ENCODE data around the gene BLTP3A. TPM values are rescaled to one million over a fixed set of nuclear protein-coding genes. Genes with fewer than 3 reads are reported as not detected.
"Not testable (repeated sequence)": the region's sequence is repeated elsewhere in the genome, so short reads cannot be mapped to it uniquely, and the experiment has no call there.

Gene BLTP3A, protein sequence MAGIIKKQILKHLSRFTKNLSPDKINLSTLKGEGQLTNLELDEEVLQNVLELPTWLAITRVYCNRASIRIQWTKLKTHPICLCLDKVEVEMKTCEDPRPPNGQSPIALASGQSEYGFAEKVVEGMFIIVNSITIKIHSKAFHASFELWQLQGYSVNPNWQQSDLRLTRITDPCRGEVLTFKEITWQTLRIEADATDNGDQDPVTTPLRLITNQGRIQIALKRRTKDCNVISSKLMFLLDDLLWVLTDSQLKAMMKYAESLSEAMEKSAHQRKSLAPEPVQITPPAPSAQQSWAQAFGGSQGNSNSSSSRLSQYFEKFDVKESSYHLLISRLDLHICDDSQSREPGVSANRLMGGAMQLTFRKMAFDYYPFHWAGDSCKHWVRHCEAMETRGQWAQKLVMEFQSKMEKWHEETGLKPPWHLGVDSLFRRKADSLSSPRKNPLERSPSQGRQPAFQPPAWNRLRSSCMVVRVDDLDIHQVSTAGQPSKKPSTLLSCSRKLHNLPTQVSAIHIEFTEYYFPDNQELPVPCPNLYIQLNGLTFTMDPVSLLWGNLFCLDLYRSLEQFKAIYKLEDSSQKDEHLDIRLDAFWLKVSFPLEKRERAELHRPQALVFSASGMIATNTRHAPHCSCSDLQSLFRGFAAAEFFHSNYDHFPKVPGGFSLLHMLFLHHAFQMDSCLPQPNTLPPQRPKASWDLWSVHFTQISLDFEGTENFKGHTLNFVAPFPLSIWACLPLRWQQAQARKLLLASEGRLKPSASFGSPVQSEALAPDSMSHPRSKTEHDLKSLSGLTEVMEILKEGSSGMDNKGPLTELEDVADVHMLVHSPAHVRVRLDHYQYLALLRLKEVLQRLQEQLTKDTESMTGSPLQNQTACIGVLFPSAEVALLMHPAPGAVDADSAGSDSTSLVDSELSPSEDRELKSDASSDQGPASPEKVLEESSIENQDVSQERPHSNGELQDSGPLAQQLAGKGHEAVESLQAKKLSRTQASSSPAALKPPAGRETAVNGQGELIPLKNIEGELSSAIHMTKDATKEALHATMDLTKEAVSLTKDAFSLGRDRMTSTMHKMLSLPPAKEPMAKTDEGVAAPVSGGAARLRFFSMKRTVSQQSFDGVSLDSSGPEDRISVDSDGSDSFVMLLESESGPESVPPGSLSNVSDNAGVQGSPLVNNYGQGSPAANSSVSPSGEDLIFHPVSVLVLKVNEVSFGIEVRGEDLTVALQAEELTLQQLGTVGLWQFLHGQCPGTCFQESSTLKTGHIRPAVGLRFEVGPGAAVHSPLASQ (N-terminal part only)
- 11.1 and 11.8 TPM in 2 replicates for total RNA-seq

DNA sequence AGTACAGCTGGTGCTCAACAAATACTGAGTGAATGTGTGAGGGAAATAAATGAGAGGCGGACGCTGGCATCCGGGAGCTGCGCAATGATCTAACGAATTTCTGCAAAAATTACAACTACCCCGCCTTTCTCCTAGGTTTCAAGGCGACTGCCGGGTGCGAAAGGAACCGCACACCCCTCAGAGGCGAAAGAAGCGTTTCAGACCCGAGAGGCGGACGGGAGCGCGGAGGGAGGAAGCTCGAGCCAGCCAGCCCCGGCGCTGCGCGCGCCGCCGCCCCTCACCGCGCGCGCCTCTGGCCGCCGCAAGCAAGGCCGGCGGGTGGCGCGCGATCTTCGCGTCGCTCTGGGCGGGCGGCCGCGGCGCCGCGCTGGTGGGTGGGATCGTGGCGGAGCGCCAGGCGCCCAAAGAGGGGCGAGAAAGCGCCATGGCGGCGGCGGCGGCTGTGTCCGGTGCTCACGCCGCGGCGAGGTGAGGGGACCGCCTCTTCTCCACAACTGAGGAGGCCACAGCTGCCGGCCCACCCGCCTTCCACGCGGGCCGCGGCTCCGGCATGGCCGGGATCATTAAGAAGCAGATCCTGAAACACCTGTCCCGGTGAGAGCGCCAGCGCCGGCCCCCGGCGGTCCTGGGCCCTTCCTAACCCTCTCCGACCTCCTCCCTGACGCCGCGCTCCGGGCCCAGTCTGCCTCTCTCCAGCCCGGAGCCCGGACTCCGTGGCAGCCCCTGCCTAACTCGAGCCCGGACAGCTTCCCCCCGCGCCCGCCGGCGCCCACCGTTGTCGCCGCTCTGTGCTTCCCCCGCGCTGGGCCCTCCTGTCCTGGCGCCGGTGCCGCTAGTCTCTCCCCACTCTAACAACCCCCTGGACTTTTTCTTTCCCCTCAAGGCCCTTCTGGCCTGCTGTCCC is at the start of gene BLTP3A:
BLTP3A (plus strand) TSS at position 383 of the 904 bp plus-strand sequence; CDS start at position 551, 168 bp downstream.
- intact Hi-C loops (cut with micrococcal nuclease) = loop anchor here (1.0 to 5.0 kb wide), 9 partner anchors 35 to 400 kb away; partner anchors contain the start of genes ILRUN, NUDT3, SNRPC and TAF11

DNA sequence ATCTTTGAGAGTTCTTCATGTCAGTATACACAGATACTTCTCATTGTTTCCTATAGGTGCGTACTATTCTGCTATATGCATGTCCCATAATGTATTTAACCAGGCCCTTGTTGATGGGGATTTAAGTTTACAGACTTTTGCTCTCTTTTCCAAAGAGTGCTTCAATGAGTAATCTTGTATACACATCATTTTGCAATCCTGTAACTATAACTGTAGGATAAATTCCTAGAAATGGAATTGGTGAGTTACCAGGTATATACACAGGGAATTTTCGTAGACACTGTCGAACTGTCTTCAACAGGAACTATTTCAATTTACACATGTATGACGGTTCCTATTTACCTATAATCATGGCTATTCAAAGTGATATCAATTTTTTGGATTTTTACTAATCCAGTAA is 49.8 kb upstream of the BLTP3A start:
- intact Hi-C loops (cut with micrococcal nuclease) = no loop called here

DNA sequence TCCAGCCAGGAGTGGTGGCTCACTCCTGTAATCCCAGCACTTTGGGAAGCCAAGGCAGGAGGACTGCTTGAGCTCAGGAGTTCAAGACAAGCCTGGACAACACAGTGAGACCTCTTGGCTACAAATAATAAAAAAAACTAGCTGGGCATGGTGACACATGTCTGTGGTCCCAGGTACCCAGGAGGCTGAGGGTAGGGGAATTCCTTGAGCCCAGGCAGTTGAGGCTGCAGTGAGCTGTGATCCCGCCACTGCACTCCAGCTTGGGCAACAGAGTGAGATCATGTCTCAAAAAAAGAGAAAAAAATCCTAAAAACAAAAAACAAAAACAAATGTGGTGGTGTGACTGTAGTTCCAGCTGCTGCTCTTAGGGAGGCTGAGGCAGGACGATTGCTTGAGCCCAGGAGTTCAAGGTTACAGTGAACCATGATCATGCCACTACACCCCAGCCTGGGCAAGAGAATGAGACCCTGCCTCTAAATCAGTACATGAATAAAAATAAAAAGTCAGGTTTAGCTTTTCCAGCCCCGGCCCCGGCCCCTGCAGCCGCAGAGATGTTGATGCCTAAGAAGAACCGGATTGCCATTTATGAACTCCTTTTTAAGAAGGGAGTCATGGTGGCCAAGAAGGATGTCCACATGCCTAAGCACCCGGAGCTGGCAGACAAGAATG is 48.1 kb upstream of the BLTP3A start:
- intact Hi-C loops (cut with micrococcal nuclease) = no loop called here

DNA sequence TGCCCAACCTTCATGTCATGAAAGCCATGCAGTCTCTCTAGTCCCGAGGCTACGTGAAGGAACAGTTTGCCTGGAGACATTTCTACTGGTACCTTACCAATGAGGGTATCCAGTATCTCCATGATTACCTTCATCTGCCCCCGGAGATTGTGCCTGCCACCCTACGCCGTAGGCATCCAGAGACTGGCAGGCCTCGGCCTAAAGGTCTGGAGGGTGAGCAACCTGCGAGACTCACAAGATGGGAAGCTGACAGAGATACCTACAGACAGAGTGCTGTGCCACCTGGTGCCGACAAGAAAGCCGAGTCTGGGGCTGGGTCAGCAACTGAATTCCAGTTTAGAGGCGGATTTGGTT is 47.6 kb upstream of the BLTP3A start:
- intact Hi-C loops (cut with micrococcal nuclease) = not testable (repeated sequence)

DNA sequence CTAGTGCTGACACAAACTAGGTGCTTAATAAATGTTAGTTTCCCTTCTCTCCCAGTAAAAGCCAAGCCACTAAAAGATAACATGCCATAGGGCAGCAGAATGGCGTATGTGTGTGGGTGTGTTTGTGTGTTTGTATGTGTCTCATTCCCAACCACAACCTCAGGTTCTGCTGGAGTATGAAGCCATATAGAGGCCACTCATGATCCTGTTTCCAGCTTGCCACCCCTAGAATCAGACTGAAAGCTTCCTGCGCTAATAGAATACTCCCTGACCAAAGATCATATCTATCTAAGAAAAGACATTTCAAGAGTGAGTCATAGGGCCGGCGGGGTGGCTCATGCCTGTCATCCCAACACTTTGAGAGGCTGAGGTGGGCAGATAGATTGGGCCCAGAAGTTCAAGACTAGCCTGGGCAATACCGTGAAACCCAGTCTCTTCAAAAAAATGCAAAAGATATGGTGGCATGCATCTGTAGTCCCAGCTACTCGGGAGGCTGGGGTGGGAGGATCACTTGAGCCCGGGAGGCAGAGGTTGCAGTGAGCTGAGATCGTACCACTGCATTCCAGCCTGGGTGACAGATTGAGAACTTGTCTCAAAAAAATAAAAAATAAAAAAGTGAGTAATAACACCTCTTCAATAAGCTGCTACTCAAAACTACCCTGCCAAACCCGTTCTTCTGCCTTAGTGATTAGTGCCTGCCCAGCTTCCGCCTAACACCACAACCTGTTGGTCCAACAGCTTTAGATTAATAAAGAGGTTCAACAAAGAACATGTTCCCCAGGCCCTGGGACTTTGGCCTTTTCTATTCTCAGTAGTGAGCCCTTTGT is 46.4 kb upstream of the BLTP3A start:
- intact Hi-C loops (cut with micrococcal nuclease) = no loop called here

DNA sequence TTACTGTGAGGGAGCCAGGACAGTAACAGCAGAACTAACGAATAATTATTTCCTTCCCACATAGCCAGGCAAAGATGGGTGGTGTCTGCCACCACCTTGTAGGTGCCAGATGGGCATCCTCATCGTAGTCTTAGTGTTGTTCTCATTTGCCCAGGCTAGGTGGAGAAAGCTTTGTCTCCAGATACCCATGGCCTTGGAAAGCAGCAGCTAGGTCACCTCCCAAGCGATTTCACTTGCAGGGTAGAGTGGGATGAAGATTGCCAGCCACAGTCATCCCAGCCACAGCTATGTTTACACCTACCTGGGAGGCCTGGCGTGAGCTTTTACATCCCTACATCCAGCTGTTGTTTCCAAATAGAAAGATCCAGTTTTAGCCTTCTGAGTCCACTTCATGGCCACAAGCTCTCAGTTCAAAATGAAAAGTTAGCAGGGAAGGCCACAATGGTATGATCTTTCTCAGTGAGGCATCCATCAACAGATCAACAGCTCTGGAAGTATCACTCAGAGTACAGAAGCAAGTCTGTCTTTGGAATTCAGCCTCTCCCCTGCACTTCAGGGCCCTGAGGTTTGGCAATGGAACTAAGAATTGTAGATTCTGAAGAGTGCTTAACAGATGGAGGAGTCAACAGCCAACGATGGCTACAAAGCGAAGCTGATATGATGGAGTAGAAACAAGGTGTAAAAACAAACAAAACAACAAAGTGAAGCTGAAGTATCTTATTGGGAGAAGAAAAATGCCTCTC is 45.6 kb upstream of the BLTP3A start:
- intact Hi-C loops (cut with micrococcal nuclease) = no loop called here

DNA sequence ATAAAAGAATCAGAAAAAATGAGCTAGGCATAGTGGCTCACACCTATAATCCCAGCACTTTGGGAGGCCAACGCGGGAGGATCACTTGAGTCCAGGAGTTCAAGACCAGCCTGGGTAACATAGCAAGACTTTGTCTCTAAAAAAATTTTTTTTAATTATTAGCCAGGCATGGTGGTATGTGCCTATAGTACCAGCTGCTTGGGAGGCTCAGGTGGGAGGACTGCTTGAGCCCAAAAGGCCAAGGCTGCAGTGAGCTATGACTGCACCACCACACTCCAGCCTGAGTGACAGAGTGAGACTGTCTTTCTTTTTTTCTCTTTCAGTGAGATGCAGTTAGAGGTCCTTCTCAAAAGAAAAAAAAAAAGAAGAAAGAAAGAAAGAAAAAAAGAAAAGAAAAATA is 43.1 kb upstream of the BLTP3A start:
- intact Hi-C loops (cut with micrococcal nuclease) = no loop called here

DNA sequence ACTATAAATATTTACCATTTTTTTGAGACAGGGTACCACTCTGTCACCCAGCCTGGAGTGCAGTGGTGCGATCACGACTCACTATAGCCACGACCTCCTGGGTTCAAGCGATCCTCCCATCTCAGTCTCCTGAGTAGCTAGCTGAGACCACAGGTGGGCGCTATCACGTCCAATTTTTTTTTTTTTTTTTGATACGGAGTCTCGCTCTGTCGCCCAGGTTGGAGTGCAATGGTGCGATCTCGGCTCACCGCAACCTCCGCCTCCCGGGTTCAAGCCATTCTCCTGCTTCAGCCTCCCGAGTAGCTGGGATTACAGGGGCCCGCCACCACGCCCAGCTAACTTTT is 35.4 kb upstream of the BLTP3A start:
- intact Hi-C loops (cut with micrococcal nuclease) = loop anchor here (1.0 to 2.0 kb wide), 2 partner anchors 384 to 508 kb away; partner anchors contain the start of gene SMIM29

DNA sequence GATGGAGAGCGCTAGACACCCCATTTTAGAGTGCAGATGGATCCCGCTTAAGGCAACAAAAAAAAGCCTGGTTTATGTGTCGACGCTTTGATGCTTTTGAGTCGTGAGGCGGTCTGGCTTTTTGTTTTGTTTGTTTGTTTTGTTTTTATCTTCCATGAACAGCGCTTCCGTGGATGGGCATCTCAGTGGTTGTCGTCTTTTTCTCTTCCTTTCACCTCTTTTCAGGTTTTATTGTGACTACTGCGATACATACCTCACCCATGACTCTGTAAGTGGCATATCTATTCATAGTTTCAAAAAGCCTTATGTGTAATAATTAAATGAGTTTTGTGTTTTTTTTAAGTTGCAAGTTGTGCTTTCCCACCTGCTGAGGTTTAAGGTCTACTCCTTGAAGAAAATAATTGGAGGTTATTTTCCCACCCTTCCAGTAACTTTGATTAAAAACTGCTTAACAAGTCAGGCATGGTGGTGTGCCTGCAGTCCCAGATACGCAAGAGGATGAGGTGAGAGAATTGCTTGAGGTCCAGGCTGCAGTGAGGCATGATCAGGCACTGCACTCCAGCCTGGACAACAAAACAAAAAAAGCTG is 34.1 kb upstream of the BLTP3A start:
- intact Hi-C loops (cut with micrococcal nuclease) = loop anchor here (1.0 to 2.0 kb wide), 12 partner anchors 34 to 521 kb away; partner anchors contain the start of genes HMGA1, ILRUN, NUDT3 and RPS10

DNA sequence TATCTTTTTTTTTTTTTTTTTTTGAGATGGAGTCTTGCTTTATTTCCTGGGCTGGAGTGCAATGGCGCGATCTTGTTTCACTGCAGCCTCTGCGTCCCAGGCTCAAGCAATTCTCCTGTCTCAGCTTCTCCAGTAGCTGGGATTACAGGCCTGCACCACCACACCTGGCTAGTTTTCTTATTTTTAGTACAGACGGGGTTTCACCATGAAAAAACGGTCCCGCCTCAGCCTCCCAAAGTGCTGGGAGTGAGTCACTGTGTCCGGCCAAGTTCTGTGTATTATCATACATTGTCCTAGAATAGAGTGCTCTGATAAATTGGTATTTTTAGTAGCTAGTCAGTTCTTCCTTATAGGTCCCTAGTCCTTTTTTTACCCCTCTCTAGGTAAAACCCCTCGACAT is 31.8 kb upstream of the BLTP3A start:
- intact Hi-C loops (cut with micrococcal nuclease) = no loop called here

DNA sequence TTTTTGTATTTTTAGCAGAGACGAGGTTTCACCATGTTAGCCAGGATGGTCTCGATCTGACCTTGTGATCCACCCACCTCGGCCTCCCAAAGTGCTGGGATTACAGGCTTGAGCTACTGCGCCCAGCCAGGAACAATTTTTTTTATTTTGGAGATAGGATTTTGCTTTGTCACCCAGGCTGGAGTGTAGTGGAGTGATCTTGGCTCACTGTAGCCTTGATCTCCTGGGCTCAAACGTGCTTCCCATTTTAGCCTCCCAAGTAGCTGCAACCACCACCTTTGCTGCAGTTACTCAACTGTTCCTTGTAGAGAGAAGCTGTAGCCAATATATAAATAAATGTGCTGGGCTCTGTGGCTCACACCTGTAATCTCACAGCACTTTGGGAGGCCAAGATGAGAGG is 30.2 kb upstream of the BLTP3A start:
- intact Hi-C loops (cut with micrococcal nuclease) = not testable (repeated sequence)

DNA sequence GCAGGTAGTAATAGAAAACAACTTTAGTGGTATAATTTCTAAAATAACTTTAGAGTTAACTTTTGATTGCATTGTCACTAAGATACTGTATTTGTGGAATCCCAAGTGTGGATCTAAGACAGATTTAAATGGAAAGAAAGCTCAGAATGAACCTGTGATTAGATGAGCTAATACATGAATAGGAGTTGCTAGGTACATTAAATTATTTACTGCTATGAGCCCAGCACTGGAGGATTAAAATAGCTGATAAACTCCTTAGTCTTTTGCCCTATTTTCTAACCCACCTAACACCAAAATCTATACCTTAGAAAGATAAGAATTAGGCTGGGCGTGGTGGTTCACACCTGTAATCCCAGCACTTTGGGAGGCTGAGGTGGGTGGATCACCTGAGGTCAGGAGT is 23.7 kb upstream of the BLTP3A start:
- intact Hi-C loops (cut with micrococcal nuclease) = no loop called here

DNA sequence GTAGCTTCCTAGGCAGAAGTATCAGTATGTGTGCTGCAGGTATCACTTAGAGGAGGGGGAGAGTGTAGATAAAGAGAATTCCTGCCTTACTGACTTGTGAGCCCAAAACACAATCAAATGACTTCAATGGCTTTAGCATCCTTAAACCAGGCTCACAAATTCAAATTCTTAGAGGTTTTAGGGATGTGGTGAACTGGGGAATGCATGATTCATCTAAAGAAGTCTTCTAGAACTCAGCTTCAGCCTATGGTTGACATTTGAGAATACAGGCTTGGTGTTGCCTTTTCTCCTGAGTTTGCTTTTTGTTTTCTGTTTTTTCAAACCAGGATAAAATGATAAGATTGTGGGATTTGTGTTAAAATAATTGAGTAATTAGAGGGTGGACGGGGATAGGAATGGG is 20.2 kb upstream of the BLTP3A start:
- intact Hi-C loops (cut with micrococcal nuclease) = no loop called here

DNA sequence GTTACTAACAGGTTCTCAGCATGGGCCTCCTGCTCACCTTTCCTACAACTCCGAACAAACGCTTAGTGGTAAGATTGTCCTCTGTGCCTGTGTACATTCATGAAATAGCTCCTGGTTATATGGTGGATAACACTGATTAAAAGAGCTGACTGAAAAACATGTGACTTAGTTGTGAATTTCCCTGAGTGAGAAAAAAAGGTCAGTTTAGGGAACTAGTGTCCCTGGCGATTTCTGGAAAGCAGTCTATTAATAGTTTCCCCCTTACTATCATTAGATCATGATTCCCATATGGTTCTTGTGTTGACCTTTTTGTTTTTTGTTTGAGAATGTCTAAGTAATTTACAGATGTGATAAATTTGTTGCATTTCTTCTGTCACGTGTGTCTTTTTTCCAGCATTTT is 18.9 kb upstream of the BLTP3A start:
- intact Hi-C loops (cut with micrococcal nuclease) = no loop called here

DNA sequence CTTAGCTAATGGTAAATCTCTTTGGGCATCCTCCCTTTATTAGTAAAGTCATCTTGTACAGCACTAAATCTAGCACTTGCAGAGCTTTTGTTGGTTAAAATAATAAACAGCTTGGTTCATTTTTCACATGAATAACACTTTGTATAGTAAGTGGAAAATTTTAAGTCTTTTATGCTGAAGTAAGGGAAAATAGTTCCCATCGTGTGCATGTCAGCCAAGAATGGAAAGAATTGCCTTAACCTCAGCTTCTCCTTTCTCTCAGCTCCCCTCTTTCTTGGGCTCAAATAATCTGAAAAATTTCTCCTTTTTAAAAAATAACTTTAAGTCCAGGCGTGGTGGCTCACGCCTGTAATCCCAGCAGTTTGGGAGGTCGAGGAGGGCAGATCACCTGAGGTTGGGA is 18.0 kb upstream of the BLTP3A start:
- intact Hi-C loops (cut with micrococcal nuclease) = no loop called here

DNA sequence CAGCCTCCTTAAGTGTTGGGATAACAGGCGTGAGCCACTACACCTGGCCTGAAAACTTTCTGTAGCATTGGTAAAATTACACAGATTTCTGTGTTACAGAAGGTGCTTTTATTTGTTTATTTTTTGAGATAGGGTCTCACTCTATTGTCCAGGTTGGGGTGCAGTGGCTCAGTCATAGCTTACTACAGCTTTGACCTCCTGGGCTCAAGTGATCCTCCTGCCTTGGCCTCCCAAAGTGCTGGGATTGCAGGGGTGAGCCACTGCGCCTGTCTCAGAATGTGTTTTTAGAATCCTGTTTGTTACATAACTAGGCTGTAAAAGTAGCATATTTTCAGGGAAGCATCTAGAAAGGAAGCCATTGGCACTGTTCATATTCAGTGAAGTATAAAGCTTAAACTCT is 16.9 kb upstream of the BLTP3A start:
- intact Hi-C loops (cut with micrococcal nuclease) = no loop called here

DNA sequence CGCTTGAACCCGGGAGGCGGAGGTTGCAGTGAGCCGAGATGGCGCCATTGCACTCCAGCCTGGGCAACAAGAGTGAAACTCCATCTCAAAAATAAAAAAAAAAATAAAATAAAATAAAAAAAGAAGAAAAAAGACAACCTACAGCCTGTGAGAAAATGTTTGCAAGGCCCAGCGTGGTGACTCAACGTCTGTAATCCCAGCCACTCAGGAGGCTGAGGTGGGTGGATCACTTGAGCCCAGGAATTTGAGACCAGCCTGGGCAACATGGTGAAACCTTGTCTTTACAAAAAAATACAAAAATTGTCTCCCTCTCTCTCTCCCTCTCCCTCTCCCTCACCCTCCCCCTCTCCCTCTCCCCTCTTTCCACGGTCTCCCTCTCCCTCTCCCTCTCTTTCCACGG is 6.5 kb upstream of the BLTP3A start:
- intact Hi-C loops (cut with micrococcal nuclease) = not testable (repeated sequence)

DNA sequence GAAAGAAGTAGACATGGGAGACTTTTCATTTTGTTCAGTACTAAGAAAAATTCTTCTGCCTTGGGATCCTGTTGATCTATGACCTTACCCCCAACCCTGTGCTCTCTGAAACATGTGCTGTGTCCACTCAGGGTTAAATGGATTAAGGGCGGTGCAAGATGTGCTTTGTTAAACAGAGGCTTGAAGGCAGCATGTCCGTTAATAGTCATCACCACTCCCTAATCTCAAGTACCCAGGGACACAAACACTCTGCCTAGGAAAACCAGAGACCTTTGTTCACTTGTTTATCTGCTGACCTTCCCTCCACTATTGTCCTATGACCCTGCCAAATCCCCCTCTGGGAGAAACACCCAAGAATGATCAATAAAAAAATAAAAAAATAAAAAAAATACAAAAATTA is 4.7 kb upstream of the BLTP3A start:
- intact Hi-C loops (cut with micrococcal nuclease) = not testable (repeated sequence)

All from T-helper 1 cell treated with Interleukin-12 subunit alpha and Interleukin-12 subunit beta and Interleukin-4 antibody, amounts not matched to agents 30 ng/mL and 1 ng/mL, for 36 hours (primary cell).